HG03097 (cell line): ENCODE measurements around the gene OSBPL9.
"Not testable (repeated sequence)": the region's sequence is repeated elsewhere in the genome, so short reads cannot be mapped to it uniquely, and the experiment has no call there.

Experiments used
- ATAC-seq: cut with Tn5 transposase; IDR thresholded peaks from one replicate; pipeline ENCODE4 v1.9.1; 2021; ENCODE audit not compliant: unreplicated experiment, low FRiP score

OSBPL9 gene

GRCh38 chr1:51636191-51636590 is 19.3 kb downstream of the OSBPL9 start:
- no peak for ATAC-seq

- no peak for ATAC-seq
These were observed 20.1 kb downstream of the OSBPL9 start for GRCh38 chr1:51636764-51637522.

- no peak for ATAC-seq
These were observed 21.5 kb downstream of the OSBPL9 start for GRCh38 chr1:51638350-51638749.

GRCh38 chr1:51639694-51640093 is 22.8 kb downstream of the OSBPL9 start:
- no peak for ATAC-seq

GRCh38 chr1:51641096-51641495 is 24.2 kb downstream of the OSBPL9 start:
- no peak for ATAC-seq

GRCh38 chr1:51642739-51643142 is 25.8 kb downstream of the OSBPL9 start:
- ATAC-seq, result no peak

- no peak for ATAC-seq
These were observed 26.5 kb downstream of the OSBPL9 start for GRCh38 chr1:51643362-51643761.

GRCh38 chr1:51644020-51644419 is 27.1 kb downstream of the OSBPL9 start:
- no peak for ATAC-seq

- no peak for ATAC-seq
These were observed 27.8 kb downstream of the OSBPL9 start for GRCh38 chr1:51644533-51645197.

- not testable (repeated sequence) for ATAC-seq
These were observed 29.7 kb downstream of the OSBPL9 start for GRCh38 chr1:51646592-51646991.

GRCh38 chr1:51648180-51649109 is 31.6 kb downstream of the OSBPL9 start:
- no peak for ATAC-seq

- no peak for ATAC-seq
These were observed 32.8 kb downstream of the OSBPL9 start for GRCh38 chr1:51649593-51650091.

GRCh38 chr1:51650198-51650597 is 33.3 kb downstream of the OSBPL9 start:
- no peak for ATAC-seq

GRCh38 chr1:51651552-51651942 is 34.7 kb downstream of the OSBPL9 start:
- ATAC-seq, result no peak

- ATAC-seq, result no peak
These were observed 35.7 kb downstream of the OSBPL9 start for GRCh38 chr1:51652599-51652998.

GRCh38 chr1:51653127-51653526 is 36.2 kb downstream of the OSBPL9 start:
- no peak for ATAC-seq

- ATAC-seq, result no peak
These were observed 37.1 kb downstream of the OSBPL9 start for GRCh38 chr1:51654000-51654399.

GRCh38 chr1:51656374-51656773 is 39.5 kb downstream of the OSBPL9 start:
- no peak for ATAC-seq

- no peak for ATAC-seq
These were observed 43.7 kb downstream of the OSBPL9 start for GRCh38 chr1:51660580-51660979.

- ATAC-seq, result no peak
These were observed 44.2 kb downstream of the OSBPL9 start for GRCh38 chr1:51661081-51661518.

GRCh38 chr1:51663105-51663504 is 46.2 kb downstream of the OSBPL9 start:
- ATAC-seq, result no peak
